ENCODE results near the gene RANBP6. TPM values are rescaled to one million over a fixed set of nuclear protein-coding genes. Genes with fewer than 3 reads are reported as not detected.
A peak's percentile ranks its signal among the peaks of the same experiment; 100 is the strongest.
"Not testable (repeated sequence)": the region's sequence is repeated elsewhere in the genome, so short reads cannot be mapped to it uniquely, and the experiment has no call there.

The RANBP6 gene
- total RNA-seq, 2 donors from 2014 or later = 19.3 to 21.6 TPM

DNA sequence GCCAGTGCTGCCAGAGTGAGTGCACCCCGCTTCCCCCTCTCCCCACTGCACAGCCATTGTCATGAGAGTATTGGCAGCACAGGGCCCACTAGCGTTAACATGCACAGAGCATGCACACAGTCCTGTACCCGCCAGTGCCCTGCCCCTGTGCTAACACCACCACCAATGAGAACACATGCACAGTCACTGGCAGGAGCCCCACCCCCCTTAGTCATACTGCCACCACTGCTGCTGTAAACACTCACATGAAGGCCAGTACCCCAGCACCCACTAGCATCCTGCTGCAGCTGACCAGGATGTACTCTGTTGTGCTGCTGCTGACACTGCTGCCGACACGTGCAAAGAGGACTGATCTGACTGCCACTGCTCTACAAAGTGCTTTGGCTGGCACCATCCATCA is 19.5 kb upstream of the RANBP6 start:
- peaks cover 16 to 17% of the 10 kb centered on the region in 2 donors for H3K27me3 Mint-ChIP-seq
- no peaks in the 10 kb centered on the region for H3K4me1 Mint-ChIP-seq (ENCODE audit: low read depth in 2 of 2)
- no peaks in the 10 kb centered on the region for H3K9me3 Mint-ChIP-seq
- ATAC-seq = peak; percentile 69 to 77
- H3K27ac Mint-ChIP-seq = no peak overlapping the region
- no peak for DNase-seq (ENCODE audit: low spot score)
- no peaks in the 10 kb centered on the region for H3K36me3 Mint-ChIP-seq
- H3K4me3 Mint-ChIP-seq = no peak overlapping the region

- Mint-ChIP-seq H3K4me1 (ENCODE audit: low read depth in 2 of 2) (no peaks in the 10 kb centered on the region), H3K4me3 (no peak overlapping the region), H3K36me3 (no peaks in the 10 kb centered on the region), H3K9me3 (no peaks in the 10 kb centered on the region), H3K27ac (no peak overlapping the region), H3K27me3 (peaks cover 15 to 16% of the 10 kb centered on the region in 2 donors)
- ATAC-seq (no peak), DNase-seq (ENCODE audit: low spot score) (no peak)
These were observed 14.3 kb upstream of the RANBP6 start for GRCh38 chr9:6029604-6030274.

DNA sequence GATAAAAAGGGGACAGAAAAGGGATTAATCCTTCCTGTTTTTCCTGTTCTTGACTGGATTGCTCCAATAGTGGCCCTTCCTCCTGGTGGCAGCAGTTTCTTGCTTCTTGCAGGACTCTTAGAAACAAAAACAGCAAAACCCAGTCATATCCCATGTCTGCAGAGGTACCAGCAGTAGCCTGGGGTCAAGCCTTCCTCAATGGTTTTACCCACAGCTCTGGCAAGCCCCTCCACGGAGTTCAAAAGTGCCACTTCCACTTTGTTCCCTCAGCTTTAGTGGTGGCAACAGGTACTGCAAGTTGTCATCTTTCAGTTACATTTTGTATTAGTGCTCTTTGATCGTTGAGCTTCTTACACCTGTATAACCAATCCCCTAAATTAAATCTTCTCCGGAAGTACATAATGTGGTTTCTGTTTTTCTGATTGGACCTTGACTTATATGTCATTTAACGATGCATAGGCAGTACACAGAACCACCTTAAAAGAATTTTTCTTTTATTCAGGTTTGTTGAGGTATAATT is 8.7 kb upstream of the RANBP6 start:
- H3K4me3 Mint-ChIP-seq = no peak overlapping the region
- H3K36me3 Mint-ChIP-seq = no peaks in the 10 kb centered on the region
- no peaks in the 10 kb centered on the region for H3K9me3 Mint-ChIP-seq
- H3K27ac Mint-ChIP-seq = peak overlapping the region in 1 of 2 donors; percentile 45
- peaks cover 0 to 4% of the 10 kb centered on the region in 2 donors for H3K4me1 Mint-ChIP-seq (ENCODE audit: low read depth in 2 of 2)
- ATAC-seq (no peak), DNase-seq (ENCODE audit: low spot score) (no peak)
- H3K27me3 Mint-ChIP-seq = peaks cover 19 to 27% of the 10 kb centered on the region in 2 donors

DNA sequence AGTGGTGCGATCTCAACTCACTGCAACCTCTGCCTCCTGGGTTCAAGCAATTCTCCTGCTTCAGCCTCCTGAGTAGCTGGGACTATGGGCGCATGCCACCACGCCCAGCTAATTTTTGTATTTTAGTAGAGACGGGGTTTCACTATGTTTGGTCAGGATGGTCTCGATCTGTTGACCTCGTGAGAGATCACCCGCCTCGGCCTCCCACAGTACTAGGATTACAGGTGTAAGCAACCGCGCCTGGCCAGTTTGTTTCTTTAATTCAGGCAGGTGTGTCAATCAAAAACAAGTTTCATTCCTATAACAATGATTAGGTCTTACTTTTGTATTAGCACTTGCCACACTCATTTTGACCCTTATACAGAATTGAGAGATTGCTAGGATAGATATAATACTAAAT is 1.6 kb upstream of the RANBP6 start:
- not testable (repeated sequence) for DNase-seq (ENCODE audit: low spot score); H3K9me3 Mint-ChIP-seq; H3K27ac Mint-ChIP-seq; H3K4me3 Mint-ChIP-seq; ATAC-seq
- Mint-ChIP-seq H3K27me3 (peaks cover 9 to 17% of the 10 kb centered on the region in 2 donors), H3K36me3 (peaks cover 24% of the 10 kb centered on the region), H3K4me1 (ENCODE audit: low read depth in 2 of 2) (peaks cover 25 to 31% of the 10 kb centered on the region in 2 donors)

GRCh38 chr9:6014670-6015270 is 654 bp downstream of the RANBP6 start:
- peaks cover 28% of the 10 kb centered on the region for H3K36me3 Mint-ChIP-seq

DNA sequence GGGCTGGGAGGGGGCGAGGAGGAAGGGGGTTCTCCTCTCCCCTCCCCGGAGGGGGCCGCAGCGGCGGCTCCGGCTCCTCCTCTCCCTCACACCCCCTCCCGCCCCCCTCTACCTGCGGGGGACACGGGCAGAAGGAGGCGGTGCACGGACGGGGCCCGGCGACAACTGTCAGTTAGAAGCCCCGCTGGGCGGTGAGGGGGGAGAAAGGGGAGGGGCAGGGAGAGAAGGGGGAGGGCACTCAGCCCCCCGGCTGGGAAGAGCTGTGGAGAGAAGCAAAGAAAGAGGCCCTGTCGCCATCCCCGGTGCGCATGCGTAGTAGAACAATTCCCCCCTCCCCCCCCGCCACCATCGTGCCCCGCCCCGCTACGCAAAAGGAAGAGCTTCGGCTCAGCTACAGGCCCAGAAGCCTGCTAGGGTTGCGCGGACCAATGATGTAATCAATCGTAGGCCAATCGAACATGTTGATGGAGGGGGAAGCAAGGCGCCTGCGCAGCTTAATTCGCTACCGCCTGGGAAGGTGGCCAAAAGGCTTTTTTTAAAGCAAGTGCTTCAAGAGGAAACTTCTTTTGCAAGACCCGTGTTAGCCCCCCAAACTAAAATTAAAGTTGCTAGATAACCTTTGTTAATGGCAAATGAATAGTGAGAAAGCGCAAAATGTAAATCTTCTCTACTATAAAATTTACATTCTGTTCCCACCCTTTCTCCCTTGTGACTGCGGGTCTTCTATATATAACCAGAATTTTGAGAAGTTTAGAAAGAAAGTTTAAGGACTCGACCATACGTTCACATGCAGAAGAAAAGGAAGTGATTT is 7.0 kb downstream of the RANBP6 start:
- Mint-ChIP-seq H3K36me3 (peaks cover 19% of the 10 kb centered on the region), H3K4me1 (ENCODE audit: low read depth in 2 of 2) (peaks cover 34 to 59% of the 10 kb centered on the region in 2 donors), H3K27me3 (no peaks in the 10 kb centered on the region), H3K4me3 (peak overlapping the region; percentile 89), H3K27ac (peak overlapping the region; percentile 88 to 90), H3K9me3 (peaks cover 3% of the 10 kb centered on the region)
- DNase-seq (ENCODE audit: low spot score) (peak; percentile 95), ATAC-seq (peak; percentile 85 to 92)

More at GRCh38 chr9:6014670-6015270, 654 bp downstream of the RANBP6 start:
- Mint-ChIP-seq H3K27ac (peak overlapping the region; percentile 97 to 98), H3K27me3 (no peaks in the 10 kb centered on the region), H3K4me1 (ENCODE audit: low read depth in 2 of 2) (peaks cover 30 to 41% of the 10 kb centered on the region in 2 donors), H3K9me3 (peaks cover 5% of the 10 kb centered on the region), H3K4me3 (peak overlapping the region; percentile 96)
- DNase-seq (ENCODE audit: low spot score) (no peak), ATAC-seq (peak; percentile 71 to 76)

- no peaks in the 10 kb centered on the region for H3K27me3 Mint-ChIP-seq
- peak overlapping the region; percentile 89 for H3K4me3 Mint-ChIP-seq
- H3K36me3 Mint-ChIP-seq = peaks cover 13% of the 10 kb centered on the region
- peak overlapping the region; percentile 79 to 90 for H3K27ac Mint-ChIP-seq
- ATAC-seq (peak; percentile 75 to 80), DNase-seq (ENCODE audit: low spot score) (peak; percentile 89)
- peaks cover 28 to 53% of the 10 kb centered on the region in 2 donors for H3K4me1 Mint-ChIP-seq (ENCODE audit: low read depth in 2 of 2)
- no peaks in the 10 kb centered on the region for H3K9me3 Mint-ChIP-seq
These were observed 7.7 kb downstream of the RANBP6 start for GRCh38 chr9:6007770-6008168.

DNA sequence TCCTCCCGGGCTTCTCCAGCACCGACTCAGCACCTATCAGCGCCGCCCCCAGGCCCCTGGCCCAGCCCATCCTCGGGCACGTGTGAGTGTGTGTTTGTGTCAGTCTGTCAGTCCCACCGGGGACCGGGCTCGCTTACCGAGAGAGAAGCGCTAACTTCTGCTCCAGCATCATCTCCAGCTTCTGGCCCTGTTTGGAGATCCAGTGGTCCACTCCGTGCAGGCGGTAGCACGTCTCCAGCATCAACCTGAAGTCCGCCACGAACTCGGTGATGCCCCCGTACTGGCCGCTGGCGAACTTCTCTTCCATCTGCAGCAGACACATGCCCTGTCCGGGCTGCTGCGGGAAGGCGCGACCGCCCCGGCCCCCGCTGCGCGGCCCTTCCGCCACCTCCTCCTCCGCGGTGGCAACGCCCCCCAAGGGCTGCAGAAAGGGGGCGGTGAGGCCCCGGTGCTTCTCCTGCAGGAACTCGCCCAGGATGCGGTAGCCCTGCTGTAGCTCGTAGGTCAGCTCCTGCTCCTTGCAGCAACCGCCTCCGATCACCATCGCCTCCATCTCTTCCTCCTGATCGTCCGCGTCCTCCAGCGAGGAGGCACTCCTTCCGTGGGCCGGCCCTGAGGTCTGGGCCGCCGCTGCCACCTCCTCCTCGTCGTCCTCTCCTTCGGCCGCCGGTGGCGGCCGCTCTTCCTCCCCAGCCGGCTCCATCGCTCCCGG is 8.2 kb downstream of the RANBP6 start:
- DNase-seq (ENCODE audit: low spot score) (peak; percentile 92), ATAC-seq (peak; percentile 85 to 90)
- peak overlapping the region; percentile 89 for H3K4me3 Mint-ChIP-seq
- no peaks in the 10 kb centered on the region for H3K27me3 Mint-ChIP-seq
- H3K9me3 Mint-ChIP-seq = no peaks in the 10 kb centered on the region
- H3K4me1 Mint-ChIP-seq (ENCODE audit: low read depth in 2 of 2) = peaks cover 28 to 51% of the 10 kb centered on the region in 2 donors
- peaks cover 8% of the 10 kb centered on the region for H3K36me3 Mint-ChIP-seq
- peak overlapping the region; percentile 79 to 85 for H3K27ac Mint-ChIP-seq

DNA sequence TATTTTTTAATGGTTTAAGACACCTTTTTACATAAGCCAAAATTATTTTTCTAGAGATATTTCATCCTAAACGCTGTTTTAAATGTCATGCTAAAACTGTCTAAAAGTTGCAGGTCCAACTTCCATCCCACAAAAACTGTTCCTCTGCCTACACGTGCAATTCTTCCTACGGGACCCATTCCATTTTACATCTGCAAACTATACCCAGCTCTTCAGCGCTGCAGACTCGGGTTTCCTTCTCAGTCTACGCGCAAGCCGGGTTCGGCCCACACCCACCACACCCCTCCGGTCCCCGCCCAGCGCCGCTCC is 8.7 kb downstream of the RANBP6 start:
- DNase-seq (ENCODE audit: low spot score) (no peak), ATAC-seq (no peak)
- H3K4me3 Mint-ChIP-seq = peak overlapping the region; percentile 89
- peaks cover 26 to 50% of the 10 kb centered on the region in 2 donors for H3K4me1 Mint-ChIP-seq (ENCODE audit: low read depth in 2 of 2)
- no peaks in the 10 kb centered on the region for H3K27me3 Mint-ChIP-seq
- peaks cover 5% of the 10 kb centered on the region for H3K36me3 Mint-ChIP-seq
- no peaks in the 10 kb centered on the region for H3K9me3 Mint-ChIP-seq
- H3K27ac Mint-ChIP-seq = peak overlapping the region; percentile 79 to 85

DNA sequence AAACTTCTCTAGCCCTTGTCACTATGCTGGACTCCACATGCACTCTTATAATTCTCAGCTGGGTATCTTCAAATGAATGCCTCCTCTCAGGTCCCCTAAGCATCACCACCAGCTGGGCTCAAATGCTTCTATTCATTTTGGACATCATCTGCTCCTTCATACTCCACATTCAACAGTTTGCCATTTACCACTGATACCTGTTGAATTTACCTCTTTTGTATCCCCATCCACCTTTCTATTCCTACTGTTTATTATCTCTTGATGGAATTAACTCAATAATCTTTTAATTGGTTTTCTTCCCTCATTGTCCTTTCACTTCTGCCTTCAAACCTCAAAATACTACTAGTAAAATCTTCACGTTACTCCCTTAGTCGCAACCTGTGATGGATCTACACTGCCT is 14.5 kb downstream of the RANBP6 start:
- no peaks in the 10 kb centered on the region for H3K36me3 Mint-ChIP-seq
- DNase-seq (ENCODE audit: low spot score) = no peak
- no peak for ATAC-seq
- H3K4me3 Mint-ChIP-seq = no peak overlapping the region
- H3K4me1 Mint-ChIP-seq (ENCODE audit: low read depth in 2 of 2) = peaks cover 36 to 43% of the 10 kb centered on the region in 2 donors
- H3K27ac Mint-ChIP-seq = peak overlapping the region in 1 of 2 donors; percentile 3
- H3K27me3 Mint-ChIP-seq = no peaks in the 10 kb centered on the region
- H3K9me3 Mint-ChIP-seq = no peaks in the 10 kb centered on the region

DNA sequence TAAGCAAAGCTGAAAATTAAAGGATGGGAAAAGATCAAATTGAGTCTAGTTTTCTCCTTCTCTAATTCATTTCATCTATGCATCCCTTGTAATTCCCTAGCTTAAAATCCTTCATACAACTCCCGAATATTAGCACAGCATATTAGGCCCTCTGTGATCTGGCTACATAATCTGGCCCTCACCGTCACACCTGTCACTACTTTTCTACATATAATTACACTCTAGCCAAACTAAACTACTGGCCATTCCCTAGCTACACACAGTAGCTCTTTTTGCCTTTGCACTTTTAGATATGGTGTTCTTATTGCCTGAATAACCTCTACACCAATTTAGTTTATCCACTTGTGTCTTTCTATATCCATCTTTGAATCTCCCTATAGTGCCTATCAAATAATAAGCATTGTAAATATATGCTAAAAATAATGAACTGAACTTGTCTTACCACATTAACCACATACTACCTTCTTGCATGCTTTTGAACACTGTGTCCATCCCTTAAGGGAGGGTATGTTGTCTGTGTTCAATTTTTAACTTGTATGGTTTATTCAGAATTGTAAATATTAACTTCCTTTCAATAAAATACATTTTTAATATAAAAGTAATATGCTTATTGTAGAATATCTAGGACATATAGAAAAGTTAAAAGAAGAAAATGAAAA is 15.9 kb downstream of the RANBP6 start:
- DNase-seq (ENCODE audit: low spot score) = no peak
- Mint-ChIP-seq H3K9me3 (no peaks in the 10 kb centered on the region), H3K4me3 (no peak overlapping the region), H3K36me3 (no peaks in the 10 kb centered on the region), H3K27ac (no peak overlapping the region), H3K27me3 (no peaks in the 10 kb centered on the region), H3K4me1 (ENCODE audit: low read depth in 2 of 2) (peaks cover 43 to 50% of the 10 kb centered on the region in 2 donors)
- no peak for ATAC-seq

- DNase-seq (ENCODE audit: low spot score) = no peak
- Mint-ChIP-seq H3K27me3 (no peaks in the 10 kb centered on the region), H3K9me3 (no peaks in the 10 kb centered on the region), H3K27ac (no peak overlapping the region), H3K36me3 (no peaks in the 10 kb centered on the region), H3K4me1 (ENCODE audit: low read depth in 2 of 2) (peaks cover 36 to 51% of the 10 kb centered on the region in 2 donors), H3K4me3 (no peak overlapping the region)
- no peak for ATAC-seq
These were observed 20.9 kb downstream of the RANBP6 start for GRCh38 chr9:5994493-5994892.

DNA sequence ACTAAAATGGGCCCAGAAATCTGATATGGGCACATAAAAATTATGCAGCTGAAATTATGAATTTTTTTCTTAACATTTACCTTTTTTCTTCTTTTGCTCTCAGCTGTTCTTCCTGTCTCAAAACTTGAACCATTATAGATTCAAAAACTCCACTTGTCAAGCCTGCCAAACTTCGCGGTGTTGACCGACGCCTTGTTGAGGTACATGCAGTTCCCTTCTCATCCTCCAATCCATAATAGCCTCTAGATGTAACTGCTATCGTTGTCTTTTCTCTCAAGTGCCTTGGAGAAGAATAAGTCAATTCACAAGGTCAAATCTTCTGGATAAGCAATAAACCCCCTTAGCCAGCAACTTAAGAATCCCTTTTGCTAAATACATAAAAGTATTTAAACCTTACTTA is 27.2 kb downstream of the RANBP6 start:
- peaks cover 6% of the 10 kb centered on the region for H3K36me3 Mint-ChIP-seq

More for the DNA sequence above, 27.2 kb downstream of the RANBP6 start:
- no peak for DNase-seq (ENCODE audit: low spot score)
- Mint-ChIP-seq H3K27me3 (no peaks in the 10 kb centered on the region), H3K4me1 (ENCODE audit: low read depth in 2 of 2) (peaks cover 18 to 28% of the 10 kb centered on the region in 2 donors), H3K27ac (no peak overlapping the region), H3K4me3 (no peak overlapping the region), H3K9me3 (no peaks in the 10 kb centered on the region)
- ATAC-seq = no peak

Measured in natural killer cell treated with Interleukin-12 subunit alpha and Interleukin-12 subunit beta and Interleukin-15 and Interleukin-18, amount 100 ng/mL, for 72 hours (primary cell).